ENCODE data around the gene SKI.

The SKI gene

DNA sequence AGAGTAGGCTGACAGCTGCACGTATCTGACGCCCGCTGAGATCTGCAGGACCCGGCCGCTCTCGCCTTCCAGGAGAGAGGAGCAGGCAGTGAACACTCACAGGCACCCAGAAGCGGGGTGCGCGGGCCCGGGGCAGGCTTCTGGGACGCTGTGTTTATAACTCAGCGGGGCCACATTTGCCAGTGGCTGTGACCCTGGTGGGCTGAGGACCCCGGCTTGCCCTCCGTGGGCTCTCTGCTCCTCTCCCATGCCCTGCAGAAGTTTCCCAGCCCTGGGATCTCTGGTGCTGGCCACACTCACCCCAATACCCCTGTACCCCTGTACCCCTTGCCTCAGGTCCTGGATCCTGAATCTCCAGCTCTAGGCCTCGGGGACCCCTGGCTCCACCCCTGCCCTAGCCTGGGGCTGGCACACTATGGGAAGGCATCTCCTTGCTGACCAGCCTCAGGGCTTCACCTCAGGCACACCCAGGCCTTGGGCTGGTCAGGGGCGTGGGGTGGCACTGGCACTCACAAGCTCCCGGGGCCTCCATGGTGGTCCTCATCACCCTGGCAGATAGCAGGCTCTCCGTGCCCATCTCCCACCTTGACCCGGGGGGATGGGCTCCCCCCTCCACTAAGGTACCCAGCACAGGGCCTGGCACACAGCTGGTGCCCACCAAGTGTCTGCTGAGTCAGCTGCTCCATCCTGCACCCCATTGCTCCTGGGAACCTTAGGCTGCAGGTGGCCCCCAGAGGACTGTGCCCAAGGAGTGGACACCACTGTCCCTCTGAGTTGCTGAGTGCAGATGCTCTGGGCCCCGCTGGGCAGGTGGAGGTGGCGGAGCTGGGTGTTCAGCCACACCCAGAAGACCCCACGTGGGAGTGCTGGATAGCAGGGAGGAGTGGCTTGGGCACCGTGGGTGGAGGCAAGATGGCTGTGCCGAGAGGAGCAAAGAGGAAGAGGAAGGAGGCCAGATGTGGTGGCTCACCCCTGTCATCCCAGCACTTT, 130.8 kb downstream of the SKI start:
- DNase-seq = no peak

Measured in effector CD4-positive, alpha-beta T cell (primary cell).